Muscle layer of duodenum (tissue), 2 donors: ENCODE data around the gene PTPRN2.

Experiments used
- H3K27ac ChIP-seq: one replicate; pipeline ENCODE4 v1.7.0; 2013; ENCODE audit warnings: mild to moderate bottlenecking, low read length
- H3K27me3 ChIP-seq: one replicate; pipeline ENCODE4 v1.7.0; 2013; ENCODE audit warnings: low read depth, mild to moderate bottlenecking, control low read depth, low read length
- H3K36me3 ChIP-seq, 2 donors: one replicate each; pipeline ENCODE4 v1.7.0; 2013; ENCODE audit warnings: low read length in 2 of 2, control low read depth in 1 of 2, mild to moderate bottlenecking in 1 of 2; ENCODE audit not compliant: insufficient read depth in 2 of 2, control insufficient read depth in 1 of 2
- H3K4me1 ChIP-seq, 2 donors: one replicate each; pipeline ENCODE4 v1.7.0; 2013; ENCODE audit warnings: low read length in 2 of 2, mild to moderate bottlenecking in 2 of 2, control low read depth in 1 of 2, moderate library complexity in 1 of 2; ENCODE audit not compliant: insufficient read depth in 2 of 2, control insufficient read depth in 1 of 2
- H3K4me3 ChIP-seq, 2 donors: one replicate each; pipeline ENCODE4 v1.7.0; 2013; ENCODE audit warnings: low read length in 2 of 2, low read depth in 1 of 2, mild to moderate bottlenecking in 1 of 2
- H3K9me3 ChIP-seq, 2 donors: one replicate each; pipeline ENCODE4 v1.7.0; 2013; ENCODE audit warnings: low read length in 2 of 2, control low read depth in 1 of 2, mild to moderate bottlenecking in 1 of 2; ENCODE audit not compliant: control insufficient read depth in 1 of 2
- donor health status: healthy.

The PTPRN2 gene

GRCh38 chr7:157499121-157499834, 1088.3 kb downstream of the PTPRN2 start:
- Histone ChIP-seq H3K27me3 (no peaks in the 10 kb centered on the region), H3K27ac (no peak overlapping the region), H3K9me3 (peaks cover 0 to 4% of the 10 kb centered on the region in 2 donors), H3K4me1 (no peaks in the 10 kb centered on the region), H3K4me3 (no peak overlapping the region), H3K36me3 (no peaks in the 10 kb centered on the region)

- Histone ChIP-seq H3K27ac (no peak overlapping the region), H3K36me3 (no peaks in the 10 kb centered on the region), H3K9me3 (peaks cover 0 to 4% of the 10 kb centered on the region in 2 donors), H3K4me1 (no peaks in the 10 kb centered on the region), H3K4me3 (no peak overlapping the region), H3K27me3 (no peaks in the 10 kb centered on the region)
These were observed 1089.0 kb downstream of the PTPRN2 start for GRCh38 chr7:157498657-157499056.

GRCh38 chr7:157497744-157498651, 1089.6 kb downstream of the PTPRN2 start:
- no peaks in the 10 kb centered on the region for H3K27me3 ChIP-seq
- H3K9me3 ChIP-seq, result peaks cover 0 to 4% of the 10 kb centered on the region in 2 donors
- no peak overlapping the region for H3K27ac ChIP-seq
- no peak overlapping the region for H3K4me3 ChIP-seq
- no peaks in the 10 kb centered on the region for H3K36me3 ChIP-seq
- no peaks in the 10 kb centered on the region for H3K4me1 ChIP-seq

DNA sequence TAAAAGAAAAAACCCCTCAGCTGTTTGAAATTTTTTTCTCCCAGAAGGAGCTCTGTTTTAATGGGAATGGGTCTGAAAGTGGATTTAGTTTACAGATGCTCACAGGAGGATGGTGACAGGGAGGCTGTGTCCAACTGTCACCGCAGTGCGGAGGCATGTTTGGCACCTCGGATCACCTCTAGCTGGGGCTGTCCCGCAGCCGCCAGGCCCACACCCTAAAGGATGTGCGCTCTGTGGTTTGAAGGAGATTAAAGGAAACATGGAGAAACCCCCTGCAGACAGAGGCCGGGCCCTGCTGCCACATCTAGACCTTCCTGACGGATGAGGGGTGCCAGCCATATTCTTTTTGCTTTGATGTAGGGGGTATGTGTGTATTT, 1090.3 kb downstream of the PTPRN2 start:
- no peaks in the 10 kb centered on the region for H3K27me3 ChIP-seq
- H3K4me1 ChIP-seq, result no peaks in the 10 kb centered on the region
- H3K9me3 ChIP-seq, result no peaks in the 10 kb centered on the region
- no peak overlapping the region for H3K4me3 ChIP-seq
- H3K36me3 ChIP-seq, result no peaks in the 10 kb centered on the region
- H3K27ac ChIP-seq, result no peak overlapping the region

DNA sequence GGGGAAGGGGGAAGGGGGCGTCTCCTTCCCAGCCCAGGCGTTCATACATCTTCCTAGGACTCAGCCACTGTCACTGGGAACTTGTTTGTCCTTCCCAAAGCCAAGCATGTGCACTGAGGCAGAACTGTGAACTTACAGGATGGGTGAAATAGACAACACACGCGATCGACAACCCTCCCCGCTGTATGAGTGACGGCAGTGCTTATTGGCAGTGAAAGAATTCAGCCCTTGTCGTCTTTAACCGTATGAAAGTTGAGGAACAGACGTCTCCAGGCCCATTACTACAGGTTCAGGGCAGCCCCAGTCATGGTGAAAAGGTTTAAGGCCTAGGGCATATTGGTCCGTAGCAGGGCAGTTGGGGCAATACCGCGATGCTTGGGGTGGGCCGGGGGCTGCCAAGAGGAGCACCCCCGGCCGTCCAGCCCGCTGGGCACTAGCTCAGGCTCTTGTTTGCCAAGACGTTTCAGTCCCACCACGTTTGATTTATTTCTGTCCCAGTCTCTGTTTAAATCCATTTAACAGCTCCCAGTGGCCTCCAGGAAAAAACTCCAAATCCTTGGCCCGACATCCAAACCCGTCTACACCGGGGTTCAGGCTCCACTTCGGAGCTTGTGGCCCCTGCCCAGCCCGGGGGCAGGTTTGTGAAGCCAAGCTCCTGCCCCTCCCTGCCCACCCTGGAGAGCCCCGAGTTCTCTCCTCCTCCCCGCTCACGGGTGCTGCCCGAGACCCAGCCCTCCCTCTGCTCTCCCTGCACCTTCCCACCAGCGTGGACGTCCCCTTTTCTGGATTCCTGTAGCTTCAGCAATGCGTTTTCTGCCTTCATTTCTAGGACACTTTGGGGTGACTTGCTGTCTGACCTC, 1091.0 kb downstream of the PTPRN2 start:
- H3K9me3 ChIP-seq, result no peaks in the 10 kb centered on the region

DNA sequence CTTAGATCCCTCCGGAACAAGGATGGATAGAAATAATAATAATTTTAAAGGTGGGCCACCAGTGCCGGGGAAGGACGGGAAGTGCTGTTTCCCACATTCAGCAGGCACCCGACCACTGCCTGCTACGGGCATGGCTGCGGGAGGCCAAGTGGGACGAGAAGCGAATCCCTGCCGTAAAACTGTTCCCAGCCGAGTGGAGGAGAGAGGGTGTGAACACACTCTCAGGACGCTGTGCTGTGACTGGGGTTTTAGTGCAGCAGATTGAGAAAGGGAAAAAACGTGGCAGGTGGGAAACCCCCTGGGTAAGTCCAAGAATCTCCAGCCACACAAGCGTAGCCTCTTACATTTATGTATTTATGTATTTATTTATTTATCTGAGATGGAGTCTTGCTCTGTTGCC, 1092.0 kb downstream of the PTPRN2 start:
- H3K36me3 ChIP-seq, result no peaks in the 10 kb centered on the region
- H3K4me1 ChIP-seq, result no peaks in the 10 kb centered on the region
- no peak overlapping the region for H3K4me3 ChIP-seq
- H3K27me3 ChIP-seq, result no peaks in the 10 kb centered on the region
- no peak overlapping the region for H3K27ac ChIP-seq
- H3K9me3 ChIP-seq, result no peaks in the 10 kb centered on the region

More for the DNA sequence above, 1091.0 kb downstream of the PTPRN2 start:
- H3K4me1 ChIP-seq, result no peaks in the 10 kb centered on the region
- H3K27ac ChIP-seq, result no peak overlapping the region
- H3K4me3 ChIP-seq, result no peak overlapping the region
- no peaks in the 10 kb centered on the region for H3K36me3 ChIP-seq
- no peaks in the 10 kb centered on the region for H3K27me3 ChIP-seq

DNA sequence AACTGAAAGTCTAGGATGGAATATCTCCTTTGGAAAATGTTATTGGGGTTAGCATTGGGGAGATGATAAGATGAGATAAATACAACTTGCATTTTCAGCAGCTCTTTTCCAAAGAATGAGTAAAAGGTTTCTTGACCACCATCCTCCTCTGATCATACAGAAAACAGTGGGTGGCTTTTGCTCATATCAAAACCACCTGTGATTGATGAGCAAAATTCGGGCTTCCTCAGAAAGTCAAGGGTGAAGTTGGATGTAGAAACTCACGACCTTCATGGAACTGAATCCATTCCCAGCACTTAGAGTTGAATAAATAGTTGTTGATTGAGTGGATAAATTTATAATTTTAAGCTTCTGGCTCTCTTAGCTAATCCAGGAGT, 1092.5 kb downstream of the PTPRN2 start:
- no peaks in the 10 kb centered on the region for H3K4me1 ChIP-seq
- no peaks in the 10 kb centered on the region for H3K9me3 ChIP-seq
- H3K4me3 ChIP-seq, result no peak overlapping the region
- H3K27ac ChIP-seq, result no peak overlapping the region
- no peaks in the 10 kb centered on the region for H3K36me3 ChIP-seq
- H3K27me3 ChIP-seq, result no peaks in the 10 kb centered on the region

GRCh38 chr7:157494506-157495176, 1093.0 kb downstream of the PTPRN2 start:
- Histone ChIP-seq H3K4me1 (no peaks in the 10 kb centered on the region), H3K36me3 (no peaks in the 10 kb centered on the region), H3K27me3 (no peaks in the 10 kb centered on the region), H3K9me3 (no peaks in the 10 kb centered on the region), H3K27ac (no peak overlapping the region), H3K4me3 (no peak overlapping the region)

- Histone ChIP-seq H3K27me3 (no peaks in the 10 kb centered on the region), H3K4me3 (no peak overlapping the region), H3K36me3 (no peaks in the 10 kb centered on the region), H3K9me3 (no peaks in the 10 kb centered on the region), H3K27ac (no peak overlapping the region), H3K4me1 (no peaks in the 10 kb centered on the region)
These were observed 1093.8 kb downstream of the PTPRN2 start for GRCh38 chr7:157493776-157494175.

DNA sequence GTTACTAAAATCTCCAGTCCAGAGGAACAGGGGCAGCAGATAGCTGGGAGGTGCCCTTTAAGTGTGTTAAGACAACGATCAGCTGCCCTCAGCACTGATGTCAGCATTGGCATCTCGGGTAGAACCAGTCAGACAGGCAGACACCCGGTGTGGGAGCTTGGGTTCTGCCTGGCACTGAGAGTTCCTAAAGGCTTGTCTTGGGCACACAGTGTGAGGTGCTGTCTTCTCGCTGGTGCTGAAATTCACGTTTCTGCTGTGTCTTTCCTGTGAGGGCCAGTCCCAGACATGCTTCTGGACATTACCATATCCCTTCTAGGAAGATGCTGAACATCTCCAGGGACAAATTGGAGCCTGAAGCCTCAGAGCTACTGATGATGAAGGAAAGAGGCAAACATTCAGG, 1094.6 kb downstream of the PTPRN2 start:
- no peak overlapping the region for H3K27ac ChIP-seq
- no peaks in the 10 kb centered on the region for H3K36me3 ChIP-seq
- no peaks in the 10 kb centered on the region for H3K4me1 ChIP-seq
- H3K4me3 ChIP-seq, result no peak overlapping the region
- H3K27me3 ChIP-seq, result no peaks in the 10 kb centered on the region
- H3K9me3 ChIP-seq, result no peaks in the 10 kb centered on the region
